Measurements from ENCODE around the gene KRTAP20-2. TPM values are rescaled to one million over a fixed set of nuclear protein-coding genes. Genes with fewer than 3 reads are reported as not detected.

The KRTAP20-2 gene
- total RNA-seq, 2 experiments from 2014 or later: not detected

- CTCF ChIA-PET: no interaction called here
- H3K27ac Mint-ChIP-seq: no peak overlapping the region
- no peaks in the 10 kb centered on the region for H3K36me3 Mint-ChIP-seq (ENCODE audit: low read depth)
- DNase-seq: no peak
- peaks cover 2% of the 10 kb centered on the region for H3K9me3 Mint-ChIP-seq
- no peaks in the 10 kb centered on the region for H3K4me1 Mint-ChIP-seq
- H3K27me3 Mint-ChIP-seq: no peaks in the 10 kb centered on the region
- POLR2A ChIA-PET: no interaction called here
- H3K4me3 Mint-ChIP-seq: no peak overlapping the region
Measured at GRCh38 chr21:30628109-30628508, 6.9 kb upstream of the KRTAP20-2 start.

- Mint-ChIP-seq H3K9me3 (peaks cover 2% of the 10 kb centered on the region), H3K4me3 (no peak overlapping the region), H3K4me1 (no peaks in the 10 kb centered on the region), H3K27ac (no peak overlapping the region), H3K36me3 (ENCODE audit: low read depth) (no peaks in the 10 kb centered on the region), H3K27me3 (no peaks in the 10 kb centered on the region)
- POLR2A ChIA-PET: no interaction called here
- no peak for DNase-seq
- CTCF ChIA-PET: no interaction called here
Measured at GRCh38 chr21:30629200-30629599, 5.8 kb upstream of the KRTAP20-2 start.

DNA sequence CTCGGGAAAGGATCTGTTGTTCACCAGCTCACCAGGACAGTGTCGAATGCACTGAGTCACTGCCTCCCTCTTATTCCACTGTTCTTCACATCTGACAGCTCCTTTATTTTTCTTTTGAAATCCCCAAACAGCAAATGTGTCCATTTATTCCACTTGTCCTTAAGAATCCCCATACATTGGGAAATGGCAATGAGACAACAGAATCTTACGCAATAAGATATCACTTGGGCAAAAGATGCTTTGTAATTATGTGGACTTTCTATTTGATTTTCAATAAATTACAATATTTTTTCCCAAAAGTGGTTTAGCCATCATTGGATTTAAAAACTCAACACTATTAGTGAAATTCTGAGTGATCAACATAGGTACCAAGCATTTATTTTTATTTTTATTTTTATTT is 3.7 kb downstream of the KRTAP20-2 start:
- H3K27ac Mint-ChIP-seq: no peak overlapping the region
- H3K4me1 Mint-ChIP-seq: no peaks in the 10 kb centered on the region
- H3K9me3 Mint-ChIP-seq: no peaks in the 10 kb centered on the region
- CTCF ChIA-PET: no interaction called here
- POLR2A ChIA-PET: no interaction called here
- H3K36me3 Mint-ChIP-seq (ENCODE audit: low read depth): no peaks in the 10 kb centered on the region
- H3K27me3 Mint-ChIP-seq: no peaks in the 10 kb centered on the region
- no peak overlapping the region for H3K4me3 Mint-ChIP-seq
- DNase-seq: no peak

- POLR2A ChIA-PET: no interaction called here
- Mint-ChIP-seq H3K4me3 (no peak within 1 kb of the TSS), H3K36me3 (ENCODE audit: low read depth) (no peaks in the 10 kb centered on the region), H3K27me3 (no peaks in the 10 kb centered on the region), H3K27ac (no peak within 1 kb of the TSS), H3K9me3 (no peaks in the 10 kb centered on the region), H3K4me1 (no peaks in the 10 kb centered on the region)
- no peak for DNase-seq
- CTCF ChIA-PET: no interaction called here
Measured at GRCh38 chr21:30642564-30642963, 7.6 kb downstream of the KRTAP20-2 start, which contains the start of gene KRTAP20-3. Gene KRTAP20-3 (plus strand): TSS chr21:30642864.

- DNase-seq: no peak
- CTCF ChIA-PET: no interaction called here
- H3K27ac Mint-ChIP-seq: no peak overlapping the region
Measured at GRCh38 chr21:30646904-30647414, 12.0 kb downstream of the KRTAP20-2 start.

DNA sequence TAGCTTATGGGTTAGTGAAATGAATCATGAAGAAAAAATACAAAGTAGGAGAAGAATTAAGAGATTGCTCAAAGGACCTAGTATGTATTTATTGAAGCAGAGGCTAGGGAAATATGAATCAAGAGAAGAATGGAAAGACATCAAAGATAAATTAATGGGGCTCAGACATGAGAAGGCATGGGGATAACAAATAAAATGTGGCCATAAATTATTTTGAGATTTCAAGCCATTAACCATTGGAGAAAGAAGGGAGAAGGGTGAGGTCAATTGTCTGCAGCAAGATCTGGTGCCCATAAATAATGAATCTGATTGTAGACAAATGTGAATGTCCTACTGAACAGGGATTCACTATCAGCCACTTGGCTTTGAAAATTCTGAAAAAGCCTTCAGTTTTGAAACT is 17.9 kb downstream of the KRTAP20-2 start:
- Mint-ChIP-seq H3K27ac (no peak overlapping the region), H3K9me3 (no peaks in the 10 kb centered on the region), H3K4me1 (no peaks in the 10 kb centered on the region), H3K27me3 (peaks cover 4% of the 10 kb centered on the region), H3K4me3 (no peak overlapping the region), H3K36me3 (ENCODE audit: low read depth) (no peaks in the 10 kb centered on the region)
- ChIA-PET POLR2A (no interaction called here), CTCF (no interaction called here)
- no peak for DNase-seq

More at GRCh38 chr21:30646904-30647414, 12.0 kb downstream of the KRTAP20-2 start:
- Mint-ChIP-seq H3K4me3 (no peak overlapping the region), H3K36me3 (ENCODE audit: low read depth) (no peaks in the 10 kb centered on the region), H3K4me1 (no peaks in the 10 kb centered on the region), H3K27me3 (peaks cover 2% of the 10 kb centered on the region), H3K9me3 (no peaks in the 10 kb centered on the region)
- POLR2A ChIA-PET: no interaction called here

DNA sequence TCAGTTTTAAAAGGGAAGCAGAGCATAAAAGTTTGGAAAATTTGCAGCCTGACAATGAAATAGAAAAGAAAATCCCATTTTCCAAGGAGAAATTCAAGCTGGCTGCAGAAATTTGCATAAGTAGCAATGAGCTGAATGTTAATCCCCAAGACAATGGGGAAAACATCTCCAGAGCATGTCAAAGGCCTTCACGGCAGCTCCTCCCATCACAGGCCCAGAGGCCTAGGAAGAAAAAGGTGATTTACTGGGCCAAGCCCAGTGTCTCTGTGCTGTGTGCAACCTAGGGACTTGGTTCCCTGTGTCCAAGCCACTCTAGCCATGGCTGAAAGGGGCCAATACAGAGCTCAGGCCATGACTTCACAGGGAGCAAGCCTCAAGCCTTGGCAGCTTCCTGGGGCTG is 33.8 kb downstream of the KRTAP20-2 start:
- H3K27ac Mint-ChIP-seq: no peak overlapping the region
- DNase-seq: no peak
- CTCF ChIA-PET: no interaction called here
- POLR2A ChIA-PET: no interaction called here
- H3K4me1 Mint-ChIP-seq: no peaks in the 10 kb centered on the region
- no peaks in the 10 kb centered on the region for H3K27me3 Mint-ChIP-seq
- H3K4me3 Mint-ChIP-seq: no peak overlapping the region
- no peaks in the 10 kb centered on the region for H3K36me3 Mint-ChIP-seq (ENCODE audit: low read depth)
- peaks cover 5% of the 10 kb centered on the region for H3K9me3 Mint-ChIP-seq

GRCh38 chr21:30672985-30673650 is 38.1 kb downstream of the KRTAP20-2 start:
- Mint-ChIP-seq H3K4me1 (no peaks in the 10 kb centered on the region), H3K9me3 (peaks cover 4% of the 10 kb centered on the region), H3K4me3 (no peak overlapping the region), H3K27me3 (no peaks in the 10 kb centered on the region), H3K36me3 (ENCODE audit: low read depth) (no peaks in the 10 kb centered on the region), H3K27ac (no peak overlapping the region)
- CTCF ChIA-PET: no interaction called here
- DNase-seq: no peak
- POLR2A ChIA-PET: no interaction called here

DNA sequence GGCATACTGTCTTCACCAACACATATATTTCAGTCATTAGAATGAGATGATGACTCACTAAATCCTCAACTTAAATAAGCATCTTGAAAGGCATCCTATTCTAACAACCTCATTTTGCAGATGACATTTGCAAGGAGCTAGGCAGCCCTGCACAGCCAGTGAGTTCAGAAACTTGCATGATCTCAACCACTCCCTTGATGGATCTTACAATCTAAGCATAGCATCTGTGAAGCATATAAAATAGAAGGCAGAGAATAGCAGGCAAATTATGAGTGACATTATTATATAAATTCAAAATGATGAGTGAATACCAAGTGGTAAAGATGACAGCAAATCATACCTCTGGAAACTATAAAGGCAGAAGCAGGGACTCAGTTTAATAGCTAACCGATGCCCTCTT is 39.3 kb downstream of the KRTAP20-2 start:
- POLR2A ChIA-PET: no interaction called here

DNA sequence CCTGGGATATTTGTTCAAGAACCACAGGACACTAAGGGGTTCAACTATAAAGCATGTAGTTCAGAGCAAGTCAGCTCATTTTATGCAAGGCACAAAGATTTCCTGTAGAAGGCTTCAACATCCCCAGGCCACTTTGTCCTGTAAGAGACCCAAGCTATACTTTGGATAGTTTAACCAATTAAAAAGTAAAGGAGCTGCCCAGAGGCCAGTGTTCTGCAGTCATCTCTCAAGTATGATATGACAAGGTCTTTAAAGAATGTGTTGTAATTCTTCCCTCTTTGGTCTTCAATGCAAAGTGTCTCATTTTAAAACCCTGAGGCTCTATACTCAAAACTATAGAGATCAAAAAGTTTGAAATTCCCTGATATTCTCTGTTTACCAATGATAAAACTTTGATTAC is 41.7 kb downstream of the KRTAP20-2 start:
- Mint-ChIP-seq H3K27ac (no peak overlapping the region), H3K4me1 (no peaks in the 10 kb centered on the region), H3K9me3 (no peaks in the 10 kb centered on the region), H3K27me3 (peaks cover 4% of the 10 kb centered on the region), H3K4me3 (no peak overlapping the region), H3K36me3 (ENCODE audit: low read depth) (no peaks in the 10 kb centered on the region)
- CTCF ChIA-PET: no interaction called here
- DNase-seq: no peak
- POLR2A ChIA-PET: no interaction called here

More for the DNA sequence above, 39.3 kb downstream of the KRTAP20-2 start:
- Mint-ChIP-seq H3K27ac (no peak overlapping the region), H3K4me1 (no peaks in the 10 kb centered on the region), H3K27me3 (no peaks in the 10 kb centered on the region), H3K4me3 (no peak overlapping the region), H3K9me3 (no peaks in the 10 kb centered on the region), H3K36me3 (ENCODE audit: low read depth) (no peaks in the 10 kb centered on the region)
- CTCF ChIA-PET: no interaction called here
- DNase-seq: no peak

- no peaks in the 10 kb centered on the region for H3K36me3 Mint-ChIP-seq (ENCODE audit: low read depth)
- H3K9me3 Mint-ChIP-seq: no peaks in the 10 kb centered on the region
- H3K4me1 Mint-ChIP-seq: no peaks in the 10 kb centered on the region
- no peak overlapping the region for H3K4me3 Mint-ChIP-seq
- ChIA-PET CTCF (no interaction called here), POLR2A (no interaction called here)
- DNase-seq: no peak
- H3K27ac Mint-ChIP-seq: no peak overlapping the region
- H3K27me3 Mint-ChIP-seq: peaks cover 4% of the 10 kb centered on the region
Measured at GRCh38 chr21:30680586-30680985, 45.6 kb downstream of the KRTAP20-2 start.

- H3K36me3 Mint-ChIP-seq (ENCODE audit: low read depth): no peaks in the 10 kb centered on the region
- no peaks in the 10 kb centered on the region for H3K4me1 Mint-ChIP-seq
- CTCF ChIA-PET: no interaction called here
- H3K9me3 Mint-ChIP-seq: no peaks in the 10 kb centered on the region
- no peak overlapping the region for H3K4me3 Mint-ChIP-seq
- peaks cover 4% of the 10 kb centered on the region for H3K27me3 Mint-ChIP-seq
- POLR2A ChIA-PET: no interaction called here
- DNase-seq: no peak
- no peak overlapping the region for H3K27ac Mint-ChIP-seq
Measured at GRCh38 chr21:30684506-30684905, 49.5 kb downstream of the KRTAP20-2 start.
